ENCODE results near the gene OTOP2.
A peak's percentile ranks its signal among the peaks of the same experiment; 100 is the strongest.
"Not testable (repeated sequence)": the region's sequence is repeated elsewhere in the genome, so short reads cannot be mapped to it uniquely, and the experiment has no call there.

The OTOP2 gene

GRCh38 chr17:74968361-74968780, 44.3 kb downstream of the OTOP2 start:
- Histone ChIP-seq H3K27me3 (ENCODE audit: insufficient read depth, low read depth, severe bottlenecking) (peaks cover 8% of the 10 kb centered on the region), H3K4me3 (ENCODE audit: low read depth, low read length) (no peak overlapping the region), H3K27ac (no peak overlapping the region), H3K36me3 (no peaks in the 10 kb centered on the region), H3K9me3 (ENCODE audit: severe bottlenecking) (no peaks in the 10 kb centered on the region)
- TF ChIP-seq CTCF (IDR thresholded peaks at IDR 0.05; ENCODE audit: low read depth, low read length) = no peak
- no peak for DNase-seq

DNA sequence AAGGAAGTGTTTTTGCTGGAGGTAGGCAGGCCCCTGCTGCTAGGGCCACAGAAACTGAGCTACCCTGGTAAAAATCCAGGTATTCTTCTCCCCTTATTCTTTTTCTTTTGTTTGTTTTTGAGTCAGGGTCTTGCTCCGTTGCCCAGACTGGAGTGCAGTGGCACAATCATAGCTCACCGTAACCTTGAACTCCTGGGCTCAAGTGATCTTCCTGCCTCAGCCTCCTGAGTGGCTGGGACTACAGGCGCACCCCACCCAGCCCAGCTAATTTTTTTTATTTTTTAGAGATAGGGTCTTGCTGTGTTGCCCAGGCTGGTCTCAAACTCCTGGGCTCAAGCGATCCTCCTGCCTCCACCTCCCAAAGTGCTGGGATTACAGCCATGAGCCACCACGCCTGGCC, 45.4 kb downstream of the OTOP2 start:
- not testable (repeated sequence) for H3K4me3 ChIP-seq (ENCODE audit: low read depth, low read length); H3K36me3 ChIP-seq; H3K9me3 ChIP-seq (ENCODE audit: severe bottlenecking); H3K27ac ChIP-seq; DNase-seq
- H3K27me3 ChIP-seq (ENCODE audit: insufficient read depth, low read depth, severe bottlenecking) = peaks cover 19% of the 10 kb centered on the region

GRCh38 chr17:74970395-74970794, 46.3 kb downstream of the OTOP2 start:
- H3K27me3 ChIP-seq (ENCODE audit: insufficient read depth, low read depth, severe bottlenecking) = peaks cover 20% of the 10 kb centered on the region
- H3K27ac ChIP-seq = no peak overlapping the region
- no peaks in the 10 kb centered on the region for H3K36me3 ChIP-seq
- TF ChIP-seq CTCF (IDR thresholded peaks at IDR 0.05; ENCODE audit: low read depth, low read length) = no peak
- H3K4me3 ChIP-seq (ENCODE audit: low read depth, low read length) = no peak overlapping the region
- no peak for DNase-seq
- no peaks in the 10 kb centered on the region for H3K9me3 ChIP-seq (ENCODE audit: severe bottlenecking)

DNA sequence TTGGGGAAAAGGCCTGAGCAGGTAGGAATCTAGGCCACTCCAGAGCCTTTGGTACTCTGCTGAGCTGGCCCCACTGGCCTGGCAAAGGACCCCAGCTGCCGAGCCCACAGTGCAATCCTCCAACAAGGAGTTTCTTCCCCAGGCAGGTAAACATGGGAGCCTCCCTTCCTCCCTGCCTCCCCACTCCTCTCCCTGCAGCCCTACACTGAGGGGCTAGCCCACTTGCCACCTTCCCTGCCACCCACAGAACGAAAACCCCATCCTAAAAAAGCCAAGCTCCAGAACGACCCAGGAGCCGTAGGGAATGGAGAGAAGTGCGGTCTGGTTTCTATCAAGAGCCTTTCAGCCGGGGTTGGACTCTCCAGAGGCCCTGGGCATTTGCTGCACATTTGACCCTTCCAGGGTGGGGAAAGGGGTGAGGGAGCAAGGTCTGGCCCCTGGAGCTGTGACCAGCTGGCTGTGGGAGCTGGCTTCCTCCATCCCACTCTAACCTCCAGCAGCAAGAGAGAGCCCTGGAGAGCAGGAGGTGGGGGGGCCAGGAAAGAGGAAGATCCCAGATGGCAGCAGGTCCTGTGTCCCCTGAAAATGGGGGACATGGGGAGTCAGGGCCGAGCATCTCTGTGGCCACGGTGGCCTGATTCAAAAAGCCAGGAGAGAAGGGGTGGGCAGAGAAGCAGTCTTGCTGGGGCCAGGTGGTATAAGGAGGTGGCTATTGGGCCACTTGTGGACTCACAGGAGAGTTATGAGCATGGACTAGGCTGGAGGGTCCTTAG, 47.2 kb downstream of the OTOP2 start:
- H3K4me3 ChIP-seq (ENCODE audit: low read depth, low read length) = no peak overlapping the region
- H3K27me3 ChIP-seq (ENCODE audit: insufficient read depth, low read depth, severe bottlenecking) = peaks cover 20% of the 10 kb centered on the region
- no peak overlapping the region for H3K27ac ChIP-seq
- no peaks in the 10 kb centered on the region for H3K9me3 ChIP-seq (ENCODE audit: severe bottlenecking)
- TF ChIP-seq CTCF (IDR thresholded peaks at IDR 0.05; ENCODE audit: low read depth, low read length) = no peak
- H3K36me3 ChIP-seq = no peaks in the 10 kb centered on the region
- DNase-seq = no peak

- H3K4me3 ChIP-seq (ENCODE audit: low read depth, low read length) = peak overlapping the region; percentile 67
- DNase-seq = no peak
- no peaks in the 10 kb centered on the region for H3K36me3 ChIP-seq
- H3K9me3 ChIP-seq (ENCODE audit: severe bottlenecking) = no peaks in the 10 kb centered on the region
- TF ChIP-seq CTCF (IDR thresholded peaks at IDR 0.05; ENCODE audit: low read depth, low read length) = no peak
- H3K27me3 ChIP-seq (ENCODE audit: insufficient read depth, low read depth, severe bottlenecking) = peaks cover 20% of the 10 kb centered on the region
- H3K27ac ChIP-seq = no peak overlapping the region
These were observed 47.7 kb downstream of the OTOP2 start for GRCh38 chr17:74971842-74972106.

- no peak for TF ChIP-seq CTCF (IDR thresholded peaks at IDR 0.05; ENCODE audit: low read depth, low read length)
- H3K27ac ChIP-seq = no peak within 1 kb of the TSS
- peak within 1 kb of the TSS; percentile 67 for H3K4me3 ChIP-seq (ENCODE audit: low read depth, low read length)
- H3K9me3 ChIP-seq (ENCODE audit: severe bottlenecking) = no peaks in the 10 kb centered on the region
- H3K27me3 ChIP-seq (ENCODE audit: insufficient read depth, low read depth, severe bottlenecking) = peaks cover 20% of the 10 kb centered on the region
- peak; percentile 84 for DNase-seq
- no peaks in the 10 kb centered on the region for H3K36me3 ChIP-seq
These were observed 48.3 kb downstream of the OTOP2 start, which contains the start of gene HID1 for GRCh38 chr17:74972107-74972972. Gene HID1 (minus strand): TSS chr17:74972759. CDS start chr17:74972656, 103 bp downstream.

Data from WERI-Rb-1 (cell line).